Body of pancreas (tissue), 4 donors: ENCODE results near the gene CPSF4L. TPM values are rescaled to one million over a fixed set of nuclear protein-coding genes. Genes with fewer than 3 reads are reported as not detected.
"Not testable (repeated sequence)": the region's sequence is repeated elsewhere in the genome, so short reads cannot be mapped to it uniquely, and the experiment has no call there.

Experiments used
- ATAC-seq: fragments of 150-250 bp; one replicate; pipeline ENCODE4 v1.9.1; 2016
- DNase-seq, 4 donors: peaks; one replicate each; pipeline ENCODE4 v3.0.0-alpha.2; 2019
- H3K27ac ChIP-seq, 4 donors: fragments of 200-600 bp; sonication (generic); 1 replicate in 3 of 4; 2 replicates in 1 of 4; pipeline versions ENCODE4 v1.5.1 to v1.6.1; 2016 to 2019; ENCODE audit warnings: mild to moderate bottlenecking in 1 of 4, mixed read lengths in 1 of 4, moderate library complexity in 1 of 4
- H3K27me3 ChIP-seq, 2 donors: fragments of 200-600 bp; sonication (generic); one replicate each; pipeline ENCODE4 v1.6.0; 2016; ENCODE audit warnings: mild to moderate bottlenecking in 1 of 2
- H3K36me3 ChIP-seq, 2 donors: fragments of 200-600 bp; sonication (generic); replicated peaks in 1 of 2; 2 replicates each; pipeline ENCODE4 v1.5.1; 2016; ENCODE audit warnings: low read depth in 2 of 2; ENCODE audit not compliant: insufficient read depth in 1 of 2
- H3K4me1 ChIP-seq: fragments of 200-600 bp; sonication (generic); one replicate; pipeline ENCODE4 v1.6.0; 2016
- H3K4me3 ChIP-seq, 2 donors: fragments of 200-600 bp; sonication (generic); 1 replicate in 1 of 2; 2 replicates in 1 of 2; pipeline ENCODE4 v1.5.1; 2016 to 2019
- H3K9me3 ChIP-seq, 3 donors: fragments of 200-600 bp; sonication (generic); 1 replicate in 2 of 3; 2 replicates in 1 of 3; pipeline ENCODE4 v1.5.1; 2016
- CTCF ChIP-seq, 7 experiments: fragments of 450-650 bp in 4 of 7; fragments of 200-600 bp in 3 of 7; sonication (generic) in 3 of 7; IDR thresholded peaks; one replicate each; pipeline ENCODE4 v1.5.1; 2016 to 2019; ENCODE audit warnings: antibody characterized with exemption in 7 of 7
- POLR2A ChIP-seq, 3 donors: fragments of 450-650 bp; IDR thresholded peaks; one replicate each; pipeline ENCODE4 v1.6.1; 2016; ENCODE audit warnings: antibody characterized with exemption in 3 of 3, mild to moderate bottlenecking in 2 of 3
- WGBS, 2 donors: methylation state at CpG; one replicate each; pipeline ENCODE4 v1.1.5; 2017; 5-methylcytosine and 5-hydroxymethylcytosine counted together
- intact Hi-C: fragments of 100-400 bp; cut with DNase I; formaldehyde crosslinking; loops from one replicate; pipeline ENCODE4 v1.15.1; 2023
- total RNA-seq, 2 donors: library from RNA; depleted of rRNA; stranded (reverse); fragments of >200 nt; gene quantifications; one replicate each; pipeline ENCODE4 v1.1.0, GENCODE V29; 2016

CPSF4L gene
- not detected for total RNA-seq

GRCh38 chr17:73261617-73261951 is at the start of gene CPSF4L:
CPSF4L (minus strand) TSS chr17:73261880; CDS start chr17:73261818, 62 bp downstream.
- no peaks in the 10 kb centered on the region for H3K27me3 ChIP-seq
- no peak for ATAC-seq
- no peak for TF ChIP-seq POLR2A (IDR thresholded peaks at IDR 0.05)
- TF ChIP-seq CTCF (IDR thresholded peaks at IDR 0.05): no peak
- intact Hi-C loops: no loop called here
- no peaks in the 10 kb centered on the region for H3K9me3 ChIP-seq
- 60 to 80% methylated on average over 7 to 9 of the region's 9 CpGs for WGBS, 2 donors
- DNase-seq: no peak
- H3K4me3 ChIP-seq: no peak within 1 kb of the TSS
- H3K36me3 ChIP-seq: no peaks in the 10 kb centered on the region
- H3K27ac ChIP-seq: peak within 1 kb of the TSS; percentile 75 to 95 (median 94)
- H3K4me1 ChIP-seq: peaks cover 41% of the 10 kb centered on the region

GRCh38 chr17:73311428-73311780 is 49.7 kb upstream of the CPSF4L start:
- H3K36me3 ChIP-seq: no peaks in the 10 kb centered on the region
- 0% methylated on average over 1 to 38 of the region's 38 CpGs for WGBS, 2 donors
- H3K27me3 ChIP-seq: no peaks in the 10 kb centered on the region
- H3K9me3 ChIP-seq: no peaks in the 10 kb centered on the region
- H3K27ac ChIP-seq: peak overlapping the region; percentile 96 to 99 (median 96)
- peak overlapping the region; percentile 74 to 91 for H3K4me3 ChIP-seq
- peaks cover 39% of the 10 kb centered on the region for H3K4me1 ChIP-seq
- DNase-seq (no peak), ATAC-seq (peak; percentile 2)
- no peak for TF ChIP-seq POLR2A (IDR thresholded peaks at IDR 0.05)
- no peak for TF ChIP-seq CTCF (IDR thresholded peaks at IDR 0.05)
- intact Hi-C loops: loop anchor here (10.0 kb wide), 1 partner anchor 57 kb away; no protein-coding TSS in a partner anchor

DNA sequence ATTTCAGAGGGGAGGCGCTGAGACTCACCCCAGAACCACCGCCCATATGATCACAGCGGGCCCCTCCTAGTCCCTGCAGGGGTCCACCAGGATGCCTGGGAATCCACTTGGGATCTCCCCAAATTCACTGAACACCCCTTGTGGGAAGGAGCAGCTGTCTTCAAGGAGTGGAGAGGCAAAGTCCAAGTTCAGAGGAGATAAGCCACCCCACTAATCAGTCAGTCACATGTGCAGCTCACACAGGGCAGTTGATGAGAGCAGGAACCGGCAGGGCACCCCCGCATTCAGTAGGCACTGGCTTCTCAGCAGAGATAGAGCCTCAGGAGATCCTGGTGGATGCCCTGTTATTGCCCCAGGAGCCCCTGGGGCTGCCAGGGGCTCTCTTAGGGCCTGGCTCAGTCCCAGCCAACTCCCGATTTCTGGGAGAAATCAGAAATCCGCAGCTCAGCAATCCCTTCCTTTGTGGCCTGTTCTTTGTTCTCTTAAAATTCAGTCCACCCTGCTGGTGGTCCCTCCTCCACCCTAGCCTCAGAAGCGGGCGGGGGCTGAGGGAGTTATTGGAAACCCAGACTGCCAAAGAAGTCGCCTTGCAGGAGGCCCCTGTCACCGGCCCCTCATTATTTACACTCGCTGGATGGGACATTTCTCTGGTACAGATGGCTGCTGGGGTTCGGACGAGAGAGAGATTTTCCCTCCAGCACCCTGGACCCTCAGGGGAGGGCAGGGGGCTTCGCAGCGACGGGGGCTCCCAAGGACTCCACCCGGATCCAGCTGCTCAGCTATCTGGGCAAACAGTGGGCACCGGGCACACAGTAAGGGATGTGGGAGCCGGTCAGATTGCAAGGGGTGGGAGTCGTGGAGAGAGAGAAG is 48.3 kb upstream of the CPSF4L start:
- TF ChIP-seq CTCF (IDR thresholded peaks at IDR 0.05) (peak in 1 of 7 experiments; percentile 0), POLR2A (IDR thresholded peaks at IDR 0.05) (peak; percentile 67 to 93 (median 92))
- intact Hi-C loops: loop anchor here (10.0 kb wide), 1 partner anchor 55 kb away; no protein-coding TSS in a partner anchor
- H3K36me3 ChIP-seq: no peaks in the 10 kb centered on the region
- no peaks in the 10 kb centered on the region for H3K9me3 ChIP-seq
- WGBS, 2 donors: 4 to 5% methylated on average over 17 to 21 of the region's 21 CpGs
- peak; percentile 32 for ATAC-seq
- peak overlapping the region; percentile 96 to 99 (median 96) for H3K27ac ChIP-seq
- peak overlapping the region; percentile 74 to 91 for H3K4me3 ChIP-seq
- peak; percentile 84 to 92 (median 90) for DNase-seq
- H3K27me3 ChIP-seq: no peaks in the 10 kb centered on the region
- peaks cover 53% of the 10 kb centered on the region for H3K4me1 ChIP-seq

GRCh38 chr17:73308959-73309358 is 47.3 kb upstream of the CPSF4L start:
- H3K4me3 ChIP-seq, intact Hi-C loops, H3K27me3 ChIP-seq, H3K36me3 ChIP-seq, H3K9me3 ChIP-seq, ATAC-seq: not testable (repeated sequence)
- H3K4me1 ChIP-seq: peaks cover 63% of the 10 kb centered on the region
- peak in 2 of 4 donors; percentile 43 to 44 for DNase-seq
- peak overlapping the region; percentile 96 to 99 (median 96) for H3K27ac ChIP-seq
- 20 to 30% methylated on average over 5 of the region's 5 CpGs for WGBS, 2 donors

GRCh38 chr17:73308017-73308823 is 46.5 kb upstream of the CPSF4L start:
- Histone ChIP-seq H3K4me1 (peaks cover 70% of the 10 kb centered on the region), H3K27ac (peak overlapping the region; percentile 92 to 97 (median 96)), H3K36me3 (no peaks in the 10 kb centered on the region), H3K9me3 (no peaks in the 10 kb centered on the region), H3K4me3 (no peak overlapping the region), H3K27me3 (no peaks in the 10 kb centered on the region)
- 2 to 11% methylated on average over 10 to 23 of the region's 23 CpGs for WGBS, 2 donors
- intact Hi-C loops: no loop called here
- TF ChIP-seq POLR2A (IDR thresholded peaks at IDR 0.05) (peak; percentile 59 to 88 (median 83)), CTCF (IDR thresholded peaks at IDR 0.05) (peak in 1 of 7 experiments; percentile 0)
- peak; percentile 51 for ATAC-seq
- DNase-seq: peak; percentile 96 to 97 (median 96)
